ENCODE measurements around the gene DNAH9.

DNAH9 gene

GRCh38 chr17:11805138-11805537 is 206.9 kb downstream of the DNAH9 start:
- H3K27me3 ChIP-seq (ENCODE audit: control insufficient read depth, low read length): no peaks in the 10 kb centered on the region
- H3K27ac ChIP-seq (ENCODE audit: low read depth, low read length): no peak overlapping the region
- no peak overlapping the region for H3K4me3 ChIP-seq (ENCODE audit: low read length)
- no peaks in the 10 kb centered on the region for H3K9me2 ChIP-seq (replicated peaks; ENCODE audit: control insufficient read depth, low read length)
- TF ChIP-seq, protein P1, sequence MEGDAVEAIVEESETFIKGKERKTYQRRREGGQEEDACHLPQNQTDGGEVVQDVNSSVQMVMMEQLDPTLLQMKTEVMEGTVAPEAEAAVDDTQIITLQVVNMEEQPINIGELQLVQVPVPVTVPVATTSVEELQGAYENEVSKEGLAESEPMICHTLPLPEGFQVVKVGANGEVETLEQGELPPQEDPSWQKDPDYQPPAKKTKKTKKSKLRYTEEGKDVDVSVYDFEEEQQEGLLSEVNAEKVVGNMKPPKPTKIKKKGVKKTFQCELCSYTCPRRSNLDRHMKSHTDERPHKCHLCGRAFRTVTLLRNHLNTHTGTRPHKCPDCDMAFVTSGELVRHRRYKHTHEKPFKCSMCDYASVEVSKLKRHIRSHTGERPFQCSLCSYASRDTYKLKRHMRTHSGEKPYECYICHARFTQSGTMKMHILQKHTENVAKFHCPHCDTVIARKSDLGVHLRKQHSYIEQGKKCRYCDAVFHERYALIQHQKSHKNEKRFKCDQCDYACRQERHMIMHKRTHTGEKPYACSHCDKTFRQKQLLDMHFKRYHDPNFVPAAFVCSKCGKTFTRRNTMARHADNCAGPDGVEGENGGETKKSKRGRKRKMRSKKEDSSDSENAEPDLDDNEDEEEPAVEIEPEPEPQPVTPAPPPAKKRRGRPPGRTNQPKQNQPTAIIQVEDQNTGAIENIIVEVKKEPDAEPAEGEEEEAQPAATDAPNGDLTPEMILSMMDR (IDR thresholded peaks at IDR 0.05; ENCODE audit: low read depth, low read length, poor library complexity, severe bottlenecking): no peak
- TF ChIP-seq EZH2phosphoT487 (IDR thresholded peaks at IDR 0.05; ENCODE audit: borderline replicate concordance, low read length): no peak
- H3K9me3 ChIP-seq (ENCODE audit: control insufficient read depth, insufficient read depth, low read length): no peaks in the 10 kb centered on the region
- H3F3A ChIP-seq (ENCODE audit: control insufficient read depth, insufficient read depth): no peaks in the 10 kb centered on the region
- H3K36me3 ChIP-seq (ENCODE audit: control insufficient read depth, low read length): no peaks in the 10 kb centered on the region
- H4K20me1 ChIP-seq (ENCODE audit: control insufficient read depth, insufficient read depth, low read depth, low read length): no peaks in the 10 kb centered on the region
- H3K4me2 ChIP-seq (ENCODE audit: low read length): no peak overlapping the region
- no peaks in the 10 kb centered on the region for H3K4me1 ChIP-seq (ENCODE audit: control insufficient read depth, low read length)
- H3K79me2 ChIP-seq (ENCODE audit: control insufficient read depth, low read length): no peaks in the 10 kb centered on the region

DNA sequence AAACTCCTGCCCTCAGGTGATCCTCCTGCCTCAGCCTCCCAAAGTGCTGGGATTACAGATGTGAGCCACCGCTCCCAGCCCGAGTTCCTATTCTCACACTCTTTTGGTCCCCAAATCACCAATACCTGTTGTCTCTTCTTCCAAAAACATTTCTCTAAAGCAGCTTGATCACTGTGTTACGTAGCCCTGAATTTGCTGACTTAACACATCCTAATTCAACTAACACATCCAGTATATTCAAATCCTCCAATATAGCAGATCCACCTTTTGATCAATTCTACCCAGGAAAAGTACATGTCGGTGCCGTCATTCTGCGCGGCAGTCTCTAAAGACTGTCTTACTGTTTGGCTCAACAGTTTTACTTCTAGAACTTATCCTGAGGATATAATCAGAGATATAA is 207.7 kb downstream of the DNAH9 start:
- Histone ChIP-seq H4K20me1 (ENCODE audit: control insufficient read depth, insufficient read depth, low read depth, low read length) (no peaks in the 10 kb centered on the region), H3K9me3 (ENCODE audit: control insufficient read depth, insufficient read depth, low read length) (no peaks in the 10 kb centered on the region), H3K9me2 (replicated peaks; ENCODE audit: control insufficient read depth, low read length) (no peaks in the 10 kb centered on the region), H3K79me2 (ENCODE audit: control insufficient read depth, low read length) (no peaks in the 10 kb centered on the region), H3K4me2 (ENCODE audit: low read length) (no peak overlapping the region), H3F3A (ENCODE audit: control insufficient read depth, insufficient read depth) (no peaks in the 10 kb centered on the region), H3K36me3 (ENCODE audit: control insufficient read depth, low read length) (no peaks in the 10 kb centered on the region), H3K27ac (ENCODE audit: low read depth, low read length) (no peak overlapping the region), H3K4me3 (ENCODE audit: low read length) (no peak overlapping the region), H3K27me3 (ENCODE audit: control insufficient read depth, low read length) (no peaks in the 10 kb centered on the region), H3K4me1 (ENCODE audit: control insufficient read depth, low read length) (no peaks in the 10 kb centered on the region)
- TF ChIP-seq, protein P1 (IDR thresholded peaks at IDR 0.05; ENCODE audit: low read depth, low read length, poor library complexity, severe bottlenecking): no peak
- TF ChIP-seq EZH2phosphoT487 (IDR thresholded peaks at IDR 0.05; ENCODE audit: borderline replicate concordance, low read length): no peak

DNA sequence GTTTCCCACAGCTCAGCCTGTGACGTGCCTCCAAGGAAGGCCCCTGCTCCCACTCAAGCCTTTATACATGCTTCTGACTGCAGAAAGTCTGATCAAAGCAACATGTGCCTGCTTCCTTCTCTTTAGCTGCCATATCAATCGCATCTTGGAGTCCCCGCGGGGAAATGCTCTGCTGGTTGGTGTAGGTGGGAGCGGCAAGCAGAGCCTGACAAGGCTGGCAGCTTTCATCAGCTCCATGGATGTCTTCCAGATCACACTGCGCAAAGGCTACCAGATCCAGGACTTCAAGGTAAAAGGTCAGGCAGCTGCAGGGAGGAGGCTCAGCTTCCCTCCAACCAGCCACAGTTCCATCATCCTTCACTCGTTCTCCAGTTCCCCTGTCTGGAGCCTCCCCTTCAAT is 209.3 kb downstream of the DNAH9 start:
- Histone ChIP-seq H3F3A (ENCODE audit: control insufficient read depth, insufficient read depth) (no peaks in the 10 kb centered on the region), H3K27ac (ENCODE audit: low read depth, low read length) (no peak overlapping the region), H3K9me3 (ENCODE audit: control insufficient read depth, insufficient read depth, low read length) (no peaks in the 10 kb centered on the region), H3K4me3 (ENCODE audit: low read length) (no peak overlapping the region), H3K9me2 (replicated peaks; ENCODE audit: control insufficient read depth, low read length) (no peaks in the 10 kb centered on the region), H3K4me2 (ENCODE audit: low read length) (no peak overlapping the region), H3K79me2 (ENCODE audit: control insufficient read depth, low read length) (no peaks in the 10 kb centered on the region), H3K4me1 (ENCODE audit: control insufficient read depth, low read length) (no peaks in the 10 kb centered on the region), H3K36me3 (ENCODE audit: control insufficient read depth, low read length) (no peaks in the 10 kb centered on the region), H4K20me1 (ENCODE audit: control insufficient read depth, insufficient read depth, low read depth, low read length) (no peaks in the 10 kb centered on the region), H3K27me3 (ENCODE audit: control insufficient read depth, low read length) (no peaks in the 10 kb centered on the region)
- TF ChIP-seq, protein P1 (IDR thresholded peaks at IDR 0.05; ENCODE audit: low read depth, low read length, poor library complexity, severe bottlenecking): no peak
- TF ChIP-seq EZH2phosphoT487 (IDR thresholded peaks at IDR 0.05; ENCODE audit: borderline replicate concordance, low read length): no peak

GRCh38 chr17:11813278-11813677 is 215.0 kb downstream of the DNAH9 start:
- Histone ChIP-seq H3K9me2 (replicated peaks; ENCODE audit: control insufficient read depth, low read length) (no peaks in the 10 kb centered on the region), H3F3A (ENCODE audit: control insufficient read depth, insufficient read depth) (no peaks in the 10 kb centered on the region), H3K27me3 (ENCODE audit: control insufficient read depth, low read length) (no peaks in the 10 kb centered on the region), H3K36me3 (ENCODE audit: control insufficient read depth, low read length) (no peaks in the 10 kb centered on the region), H3K4me1 (ENCODE audit: control insufficient read depth, low read length) (no peaks in the 10 kb centered on the region), H4K20me1 (ENCODE audit: control insufficient read depth, insufficient read depth, low read depth, low read length) (no peaks in the 10 kb centered on the region), H3K9me3 (ENCODE audit: control insufficient read depth, insufficient read depth, low read length) (no peaks in the 10 kb centered on the region), H3K27ac (ENCODE audit: low read depth, low read length) (no peak overlapping the region), H3K79me2 (ENCODE audit: control insufficient read depth, low read length) (no peaks in the 10 kb centered on the region), H3K4me3 (ENCODE audit: low read length) (no peak overlapping the region), H3K4me2 (ENCODE audit: low read length) (no peak overlapping the region)
- no peak for TF ChIP-seq EZH2phosphoT487 (IDR thresholded peaks at IDR 0.05; ENCODE audit: borderline replicate concordance, low read length)
- TF ChIP-seq, protein P1 (IDR thresholded peaks at IDR 0.05; ENCODE audit: low read depth, low read length, poor library complexity, severe bottlenecking): no peak

Data from DOHH2 (cell line).